DMS53 (cell line): Measurements from ENCODE around the gene SRSF3.
A peak's percentile ranks its signal among the peaks of the same experiment; 100 is the strongest.

Experiments used
- DNase-seq: peaks from one replicate; lab custom pipeline; 2025; lab: John Stamatoyannopoulos, UW

The SRSF3 gene

DNA sequence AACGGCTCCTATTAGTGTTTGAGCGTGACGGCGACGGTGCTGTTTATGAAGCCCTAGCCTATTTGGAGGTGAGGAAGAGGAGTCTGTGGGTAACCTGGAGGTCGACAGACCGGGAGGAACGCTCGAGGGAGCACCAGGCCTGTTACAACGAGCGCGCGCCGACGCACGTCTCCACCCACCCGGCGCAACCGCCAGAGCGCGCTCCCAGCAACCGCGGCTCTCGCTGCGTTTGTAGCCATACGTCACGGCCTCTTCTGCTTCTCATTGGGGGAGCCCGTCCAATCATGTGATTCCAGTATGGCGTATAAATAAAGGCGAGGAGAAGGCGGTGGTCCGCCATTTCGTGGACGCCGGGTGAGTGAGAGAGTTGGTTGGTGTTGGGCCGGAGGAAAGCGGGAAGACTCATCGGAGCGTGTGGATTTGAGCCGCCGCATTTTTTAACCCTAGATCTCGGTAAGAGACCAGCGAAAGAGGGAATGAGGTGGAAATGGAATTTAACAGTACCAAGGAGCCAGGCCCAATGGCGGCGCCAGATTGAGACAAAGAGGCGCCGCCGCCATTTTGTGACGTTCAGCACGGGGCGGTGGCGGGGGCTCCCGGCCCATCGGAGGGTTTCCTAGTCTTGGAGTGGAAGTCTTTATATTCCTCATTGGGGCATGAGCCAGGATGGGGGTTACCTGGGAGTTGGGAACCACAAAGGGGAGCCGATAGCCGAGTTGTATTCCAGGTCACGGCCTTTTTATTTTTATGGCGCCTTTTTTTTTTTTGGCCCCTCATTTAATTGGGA lies at the start of gene SRSF3:
TSS of gene SRSF3 (plus strand) at position 334 of the 787 bp plus-strand sequence. CDS start 2,401 bp downstream, outside the sequence.
- DNase-seq: peak; percentile 98

DNA sequence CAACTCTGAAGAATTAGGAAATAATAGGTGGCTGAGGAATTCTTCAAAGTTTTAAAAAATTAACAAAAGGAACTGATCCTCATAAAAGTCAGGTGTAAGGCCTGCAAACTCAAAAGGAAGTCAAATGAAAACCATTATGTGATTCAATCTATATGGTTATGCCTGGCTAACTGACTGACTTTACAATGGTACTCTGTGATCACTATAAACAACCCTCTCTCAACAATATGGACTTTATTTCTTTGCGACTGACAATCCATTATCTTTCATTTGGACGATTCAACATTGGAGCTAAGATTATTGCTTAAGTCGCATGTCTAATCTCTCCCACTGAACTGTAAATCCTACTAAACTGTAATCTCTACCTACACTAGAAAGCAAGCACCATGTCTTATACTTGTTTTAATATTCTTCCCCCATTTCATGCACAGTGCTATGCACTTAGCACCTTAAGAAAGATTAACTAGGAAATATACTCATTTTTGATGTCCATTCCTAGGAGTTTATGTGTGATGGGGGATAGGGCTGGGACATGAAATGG lies 48.3 kb upstream of the SRSF3 start:
- DNase-seq: no peak

DNA sequence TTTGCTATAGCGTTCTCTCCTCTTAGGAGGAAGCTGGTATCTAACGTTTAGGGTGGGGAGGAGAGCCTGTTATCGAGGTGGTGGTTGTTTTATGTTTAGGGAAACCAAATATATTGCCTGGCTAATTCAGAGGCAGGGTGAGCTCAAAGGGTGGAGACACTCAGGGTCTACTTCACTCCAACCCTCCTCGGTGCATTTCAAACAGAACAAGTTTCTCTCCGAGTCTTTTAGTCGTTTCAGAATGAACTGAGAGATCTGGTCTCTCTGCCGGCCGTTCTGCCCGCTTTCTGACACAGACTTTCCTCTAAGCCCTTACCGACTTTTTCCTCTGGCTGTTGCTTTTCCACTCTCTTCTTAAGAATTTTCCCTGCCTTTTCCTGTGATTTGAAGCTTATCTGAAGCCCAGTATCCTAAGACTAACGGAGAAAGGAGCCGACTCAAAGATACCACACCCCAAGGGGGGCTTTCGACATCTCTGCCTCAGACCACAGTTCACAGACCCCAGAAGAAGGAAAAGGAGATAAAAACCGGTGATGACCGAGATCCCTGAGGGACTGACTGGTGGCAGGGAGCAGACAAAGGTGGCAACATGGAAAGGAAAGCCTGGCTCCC lies 47.7 kb upstream of the SRSF3 start:
- DNase-seq: peak; percentile 35

DNA sequence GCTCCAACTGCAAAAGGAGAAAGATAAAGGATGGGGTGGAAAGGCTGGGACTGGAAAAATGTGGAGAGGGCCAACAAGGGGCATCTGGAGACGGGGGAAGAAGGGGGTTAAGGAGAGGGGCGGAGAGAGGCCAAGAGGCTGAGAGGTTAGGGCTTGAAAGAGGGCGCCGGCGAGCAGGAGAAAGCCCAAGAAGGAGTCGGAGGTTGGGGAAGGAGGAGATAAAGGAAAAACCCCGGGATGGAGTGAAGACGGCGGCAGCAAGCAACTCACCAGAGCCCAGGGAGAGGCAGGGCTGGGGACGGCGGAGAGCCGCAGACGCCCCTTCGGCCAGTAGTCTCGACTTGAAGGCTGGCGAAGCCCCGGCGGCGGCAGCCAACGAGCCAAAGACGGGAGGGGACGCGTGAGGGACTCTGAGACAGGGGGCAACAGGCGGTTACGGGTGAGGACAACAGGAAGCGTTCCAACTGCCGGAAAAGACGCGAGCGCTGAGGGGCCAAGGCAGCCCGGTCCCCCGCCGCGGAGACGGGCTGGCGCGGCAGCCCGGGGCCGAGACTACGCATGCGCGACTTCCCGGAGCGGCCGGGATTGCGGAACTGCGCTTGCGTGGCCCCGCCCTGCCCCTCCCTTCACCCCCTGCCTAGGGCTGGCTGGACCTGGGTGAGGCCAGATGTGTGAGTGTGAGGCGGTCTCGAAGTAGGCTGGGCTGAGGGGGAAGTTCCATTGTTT lies 47.1 kb upstream of the SRSF3 start, which contains the start of gene STK38:
TSS of gene STK38 (minus strand) at position 560 of the 726 bp plus-strand sequence. CDS start 7,277 bp downstream, outside the sequence.
- peak; percentile 80 for DNase-seq

DNA sequence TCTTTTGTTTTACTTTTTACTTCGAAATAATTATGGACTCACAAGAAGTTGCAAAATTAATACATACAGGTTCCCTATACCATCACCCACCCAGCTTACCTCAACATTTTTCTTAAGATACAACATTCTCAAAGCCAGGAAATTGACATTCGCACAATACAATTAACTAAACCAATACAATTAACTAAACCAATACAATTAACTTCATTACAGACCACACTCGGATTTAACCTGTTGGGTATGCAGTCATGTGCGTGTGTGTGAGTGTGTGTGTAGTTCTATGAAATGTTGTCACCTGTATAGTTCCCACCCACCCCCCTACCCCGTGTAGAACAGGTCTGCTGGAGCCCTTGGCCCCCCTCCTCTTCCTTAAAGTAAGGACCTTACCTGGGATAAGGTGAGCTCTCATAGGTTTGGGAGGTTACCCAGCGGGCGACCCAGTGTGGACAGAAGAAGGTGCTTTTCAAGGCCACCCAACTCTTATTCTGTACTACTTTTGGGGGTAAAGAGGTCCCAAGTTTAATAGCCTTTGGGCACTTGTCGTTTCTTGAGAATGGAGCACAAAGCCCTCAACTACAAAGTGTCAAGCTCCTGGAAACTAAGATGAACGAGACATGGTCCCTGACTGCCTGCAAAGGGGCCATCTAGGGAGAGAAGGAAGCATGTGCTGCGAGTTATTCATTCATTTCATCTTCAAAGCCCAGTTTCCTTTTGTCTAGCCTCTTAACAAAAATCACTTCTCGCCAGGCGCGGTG lies 46.3 kb upstream of the SRSF3 start:
- DNase-seq: no peak

DNA sequence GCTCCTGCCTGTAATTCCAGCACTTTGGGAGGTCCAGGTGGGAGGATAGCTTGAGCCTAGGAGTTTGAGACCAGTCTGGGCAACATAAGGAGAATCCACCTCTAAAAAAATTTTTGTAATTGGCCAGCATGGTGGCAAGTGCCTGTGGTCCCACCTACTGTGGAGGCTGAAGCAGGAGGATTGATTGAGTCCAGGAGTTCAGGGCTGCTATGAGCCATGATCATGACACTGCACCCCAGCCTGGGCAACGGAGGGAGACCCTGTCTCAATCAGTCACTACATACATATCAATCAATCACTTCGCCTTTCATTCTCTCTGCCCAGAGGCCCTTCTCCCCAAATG lies 45.8 kb upstream of the SRSF3 start:
- DNase-seq: no peak

DNA sequence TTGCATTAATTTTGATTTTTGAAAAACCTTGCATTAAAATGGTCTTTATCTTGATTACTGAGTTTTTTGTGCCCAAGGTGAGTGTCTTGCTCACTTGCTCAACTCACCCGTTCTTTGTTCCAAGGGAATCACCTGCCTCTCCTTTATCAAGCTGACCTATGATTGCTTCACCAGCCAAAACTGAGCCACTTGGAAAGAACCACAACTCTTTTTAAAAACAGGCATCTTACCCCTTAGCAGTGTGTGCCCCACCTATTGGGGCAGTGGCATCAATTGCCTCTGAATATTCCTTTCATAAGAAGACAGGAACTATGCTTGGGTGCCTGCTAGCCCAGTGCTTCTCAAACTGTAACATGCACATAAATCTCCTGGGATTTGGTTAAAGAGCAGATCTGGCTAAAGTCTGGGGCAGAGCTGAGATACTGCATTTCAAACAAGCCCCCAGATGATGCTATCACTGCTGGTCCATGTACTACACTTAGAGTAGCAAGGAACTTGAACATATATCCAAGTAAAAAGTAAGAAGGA lies 43.6 kb upstream of the SRSF3 start:
- DNase-seq: no peak

DNA sequence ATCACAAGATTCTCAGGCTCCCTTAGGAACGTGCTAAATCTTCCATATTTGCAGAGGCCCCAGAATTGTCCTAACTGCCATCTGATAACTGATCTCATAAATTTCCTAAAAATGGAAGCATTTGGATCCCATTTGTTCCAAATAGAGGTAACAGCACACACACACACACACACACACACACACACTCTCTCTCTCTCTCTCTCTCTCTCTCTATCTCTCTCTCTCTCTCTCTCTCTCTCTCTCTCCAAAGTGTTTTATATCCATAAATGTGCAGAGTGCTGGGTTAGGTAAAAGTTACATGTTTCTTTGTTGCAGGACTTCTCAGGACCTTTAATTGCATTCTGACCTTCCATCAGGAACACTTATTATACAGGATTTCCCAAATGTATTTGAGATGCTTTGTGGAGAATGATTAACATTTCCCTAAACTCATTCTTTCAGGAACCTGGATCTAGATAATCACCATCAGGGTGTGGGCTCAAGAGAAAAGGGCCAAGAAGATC lies 38.4 kb upstream of the SRSF3 start:
- no peak for DNase-seq

DNA sequence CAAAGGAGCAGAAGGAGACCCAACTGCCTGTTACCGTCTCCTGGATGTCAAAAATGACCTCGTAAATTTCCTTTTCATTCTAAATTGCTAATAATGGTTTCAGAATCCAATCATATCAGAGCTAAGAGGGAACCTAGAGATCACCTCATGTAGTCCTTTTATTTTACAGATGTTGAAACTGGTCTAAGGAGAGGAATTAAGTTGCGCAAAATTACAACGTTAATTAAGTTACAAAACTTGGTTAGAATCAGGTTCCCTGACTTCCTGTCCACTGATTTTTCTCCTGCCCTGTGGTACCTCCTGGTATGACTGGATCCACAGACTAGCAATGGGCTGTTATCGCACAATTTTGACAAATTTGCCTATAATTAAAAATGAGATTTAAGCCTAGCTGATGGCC lies 37.9 kb upstream of the SRSF3 start:
- DNase-seq: no peak

DNA sequence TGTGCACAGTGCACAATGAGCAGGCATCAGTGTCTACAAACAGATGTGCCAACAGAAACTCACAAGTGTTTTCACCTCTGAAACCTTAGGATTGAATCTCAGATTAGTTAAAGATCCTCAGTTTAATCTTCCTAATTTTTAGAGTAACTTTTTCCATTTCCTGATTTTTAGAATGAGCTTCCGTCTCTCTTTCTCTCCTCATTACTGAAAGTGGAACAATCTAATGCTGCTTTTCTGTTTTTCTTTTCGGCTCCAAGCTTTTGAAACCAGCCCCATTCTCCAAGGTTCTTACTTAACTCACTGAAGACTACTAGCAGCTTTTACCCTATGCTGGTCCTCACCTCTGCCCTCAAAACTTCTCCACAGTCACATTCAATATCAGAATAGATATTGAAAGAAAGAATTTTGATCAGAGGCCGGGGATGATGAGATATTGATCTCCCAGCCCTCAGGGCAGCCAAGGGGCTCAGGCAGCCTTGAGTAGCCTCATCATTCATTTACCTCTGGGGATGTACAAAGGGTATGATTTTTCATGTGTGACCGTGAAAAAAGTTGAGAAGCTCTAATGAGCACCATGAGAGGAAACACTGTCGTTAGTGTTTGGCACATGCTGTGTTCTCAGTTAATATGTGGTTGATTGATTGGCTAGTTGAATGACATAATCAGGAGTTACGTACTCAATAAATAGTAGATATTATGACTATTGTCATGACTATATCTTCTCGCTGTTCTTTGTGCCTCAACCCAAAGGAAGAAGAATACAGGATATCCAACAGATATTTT lies 35.0 kb upstream of the SRSF3 start:
- DNase-seq: no peak

DNA sequence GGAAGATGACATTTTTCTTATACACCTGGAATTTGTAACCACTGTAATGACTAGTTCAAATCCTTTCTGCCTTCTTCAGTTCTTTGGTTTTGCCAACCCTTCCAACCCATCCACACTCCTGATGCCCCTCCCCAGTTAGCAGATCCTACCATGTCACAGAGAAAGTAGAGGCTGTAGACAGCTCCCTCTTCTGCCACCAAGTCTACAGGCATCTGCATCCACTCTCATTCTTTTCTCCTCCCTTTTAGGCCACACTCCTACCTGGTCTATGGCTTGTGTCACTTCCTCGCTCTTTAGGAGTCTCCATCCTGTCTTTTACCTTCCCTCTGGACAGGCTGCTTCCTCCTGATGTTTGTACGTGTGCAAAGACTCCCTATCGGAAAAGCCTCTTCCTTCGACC lies 33.3 kb upstream of the SRSF3 start:
- no peak for DNase-seq

DNA sequence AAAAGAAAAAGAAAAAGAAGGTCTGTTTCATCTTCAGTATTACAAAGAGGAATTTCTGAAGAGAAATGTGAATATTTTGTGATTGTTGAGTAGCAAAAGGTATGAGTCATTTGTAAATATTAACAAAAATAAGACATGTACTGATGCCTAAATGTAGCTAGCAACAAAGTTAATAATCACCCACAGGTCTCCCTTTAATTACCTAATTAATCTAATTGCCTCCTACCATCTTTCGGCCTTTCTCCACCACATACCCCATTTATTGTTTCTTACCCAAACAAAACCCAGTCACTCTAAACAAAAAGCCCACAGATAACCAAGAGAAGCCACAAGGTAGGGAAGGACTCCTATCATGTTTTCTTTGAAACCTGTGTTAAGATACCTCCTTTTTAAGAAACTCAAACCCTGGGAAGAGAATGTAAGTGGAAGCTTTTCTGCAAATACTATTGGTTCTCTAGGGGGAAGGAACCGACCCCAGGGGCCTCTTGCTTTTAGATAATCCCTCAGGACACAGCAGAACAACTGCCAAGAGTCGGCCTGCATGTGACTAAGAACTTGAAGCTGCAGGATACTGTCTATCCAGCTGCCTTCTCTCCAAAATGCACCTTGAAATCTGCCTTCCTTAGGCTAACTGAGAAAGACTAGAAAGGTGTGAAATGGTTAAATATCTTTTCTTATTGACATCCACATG lies 30.8 kb upstream of the SRSF3 start:
- no peak for DNase-seq

DNA sequence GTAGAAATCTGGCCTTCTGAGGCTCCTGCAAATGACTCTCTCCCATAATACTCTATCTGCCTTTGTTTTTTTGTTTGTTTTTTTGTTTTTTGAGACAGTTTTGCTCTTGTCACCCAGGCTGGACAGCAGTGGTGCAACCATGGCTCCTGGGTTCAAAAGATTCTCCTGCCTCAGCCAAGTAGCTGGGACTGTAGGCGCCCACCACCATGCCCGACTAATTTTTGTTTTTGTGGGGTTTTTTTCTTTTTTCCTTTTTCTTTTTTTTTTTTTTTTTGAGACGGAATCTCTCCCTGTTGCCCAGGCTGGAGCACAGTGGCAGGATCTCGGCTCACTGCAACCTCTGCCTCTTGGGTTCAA lies 30.3 kb upstream of the SRSF3 start:
- DNase-seq: no peak

DNA sequence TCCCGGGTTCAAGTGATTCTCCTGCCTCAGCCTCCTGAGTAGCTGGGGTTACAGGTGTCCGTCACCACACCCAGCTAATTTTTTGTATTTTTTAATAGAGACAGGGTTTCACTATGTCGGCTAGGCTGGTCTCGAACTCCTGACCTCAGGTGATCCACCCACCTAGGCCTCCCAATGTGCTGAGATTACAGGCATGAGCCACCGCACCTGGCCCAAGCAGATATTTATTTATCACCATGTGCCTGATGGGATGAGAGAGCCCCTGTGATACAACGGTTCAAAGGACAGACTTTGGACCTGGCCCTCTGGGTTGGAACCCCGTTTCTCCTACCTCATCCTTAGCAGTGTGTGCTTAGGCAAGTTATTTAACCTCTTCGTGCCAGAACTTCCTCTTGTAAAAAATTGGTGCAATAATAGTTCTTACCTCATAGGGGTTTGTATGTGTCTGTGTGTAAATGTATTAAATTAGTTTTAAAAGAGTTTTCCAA lies 27.7 kb upstream of the SRSF3 start:
- no peak for DNase-seq

DNA sequence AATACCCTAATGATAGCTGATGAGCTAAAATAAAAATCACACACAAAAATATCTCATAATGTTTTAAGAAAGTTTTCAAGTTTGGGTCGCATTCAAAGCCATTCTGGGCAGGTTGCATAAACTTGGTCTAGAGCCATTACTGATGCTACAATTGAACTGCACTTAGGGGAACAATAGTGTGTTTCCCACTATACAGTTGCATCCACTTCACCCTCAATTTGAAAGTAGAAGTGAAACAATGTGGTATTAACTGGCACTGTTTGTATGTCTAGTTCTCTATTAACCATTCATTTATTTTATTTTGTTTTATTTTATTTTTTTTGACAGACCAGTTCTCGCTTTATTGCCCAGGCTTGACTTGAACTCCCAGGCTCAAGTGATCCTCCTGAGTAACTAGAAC lies 23.9 kb upstream of the SRSF3 start:
- no peak for DNase-seq

DNA sequence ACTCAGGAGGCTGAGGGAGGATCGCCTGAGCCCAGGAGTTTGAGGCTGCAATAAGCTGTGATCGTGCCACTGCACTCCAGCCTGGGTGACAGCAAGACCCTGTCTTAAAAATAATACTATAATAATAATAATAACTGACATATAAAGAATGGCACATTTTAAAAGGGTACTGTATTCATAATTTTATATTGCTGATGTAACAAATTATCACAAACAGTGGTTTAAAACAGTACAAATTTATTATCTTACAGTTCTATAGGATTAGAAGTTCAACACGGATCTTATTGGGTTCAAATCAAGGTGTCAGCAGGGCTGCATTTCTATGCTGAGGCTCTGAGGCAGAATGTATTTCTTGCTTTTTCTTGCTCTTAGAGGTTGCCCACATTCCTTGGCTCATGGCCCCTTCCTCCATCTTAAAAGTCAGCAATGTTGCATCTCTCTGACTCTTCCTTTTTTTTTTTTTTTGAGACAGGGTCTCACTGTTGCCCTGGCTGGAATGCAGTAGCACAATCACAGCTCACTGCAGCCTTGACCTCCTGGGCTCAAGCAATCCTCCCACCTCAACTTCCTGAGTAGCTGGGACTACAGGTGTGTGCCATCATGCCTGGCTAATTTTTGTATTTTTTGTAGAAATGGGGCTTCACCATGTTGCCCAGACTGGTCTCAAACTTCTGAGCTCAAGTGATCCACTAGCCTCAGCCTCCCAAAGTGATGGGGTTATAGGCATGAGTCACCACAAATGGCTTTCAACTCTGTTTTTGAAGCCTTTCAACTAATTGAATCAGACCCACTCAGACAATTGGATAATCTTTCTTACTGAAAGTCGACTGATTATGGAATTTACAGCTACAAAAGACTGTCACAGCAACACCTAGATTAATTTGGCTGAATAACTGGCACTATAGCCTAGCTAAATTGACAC lies 22.8 kb upstream of the SRSF3 start:
- no peak for DNase-seq

DNA sequence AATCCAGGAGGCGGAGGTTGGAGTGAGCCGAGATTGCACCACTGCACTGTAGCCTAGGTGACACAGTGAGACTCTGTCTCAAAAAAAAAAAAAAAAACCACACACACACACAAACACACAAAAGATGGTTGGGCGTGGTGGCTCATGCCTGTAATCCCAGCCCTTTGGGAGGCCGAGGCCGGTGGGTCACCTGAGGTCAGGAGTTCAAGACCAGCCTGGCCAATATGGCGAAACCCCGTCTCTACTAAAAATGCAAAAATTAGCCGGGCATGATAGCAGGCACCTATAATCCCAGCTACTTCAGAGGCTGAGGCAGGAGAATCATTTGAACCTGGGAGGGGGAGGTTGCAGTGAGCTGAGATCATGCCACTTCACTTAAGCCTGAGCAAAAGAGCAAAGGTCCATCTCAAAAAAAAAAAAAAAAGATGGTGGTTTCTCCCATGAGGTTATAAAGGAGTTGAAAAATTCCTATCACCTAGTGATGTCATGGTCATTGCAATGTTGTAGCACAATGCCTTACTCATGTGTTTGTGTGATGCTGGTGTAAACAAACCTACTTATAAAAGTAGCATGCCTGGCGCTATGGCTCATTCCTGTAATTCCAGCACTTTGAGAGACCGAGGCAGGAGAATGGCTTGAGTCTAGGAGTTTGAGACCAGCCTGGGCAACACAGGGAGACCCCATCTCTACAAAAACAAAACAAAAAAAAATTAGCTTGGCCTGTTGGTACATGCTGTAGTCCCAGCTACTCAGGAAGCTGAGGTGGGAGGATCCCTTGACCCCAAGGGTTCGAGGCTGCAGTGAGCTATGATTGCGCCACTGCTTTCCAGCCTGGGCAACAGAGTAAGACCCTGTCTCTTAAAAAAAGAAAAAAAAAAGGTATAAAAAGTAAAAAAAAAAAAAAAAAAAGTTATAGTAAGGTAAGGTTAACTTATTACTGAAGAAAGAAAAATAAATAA lies 21.5 kb upstream of the SRSF3 start:
- DNase-seq: peak; percentile 47

DNA sequence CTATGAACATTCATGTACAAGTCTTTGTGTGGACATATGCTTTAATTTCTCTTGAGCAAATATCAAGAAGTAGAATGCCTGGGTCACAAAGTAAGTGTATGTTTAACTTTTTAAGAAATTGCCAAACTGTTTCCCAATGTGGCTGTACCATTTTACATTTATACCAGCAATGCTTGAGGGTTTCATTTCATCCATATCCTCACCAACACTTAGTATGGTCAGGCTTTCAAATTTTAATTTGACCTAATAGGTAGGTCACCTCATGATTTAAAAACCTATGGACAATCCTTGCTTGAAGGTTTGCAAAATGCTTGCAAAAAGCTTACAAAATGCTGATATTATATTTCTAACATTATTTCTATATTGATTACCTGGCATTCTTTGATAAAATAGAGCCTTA lies 19.5 kb upstream of the SRSF3 start:
- no peak for DNase-seq
